Psoas muscle (tissue), 8 donors: Measurements from ENCODE around the gene LDLRAD4. TPM values are rescaled to one million over a fixed set of nuclear protein-coding genes. Genes with fewer than 3 reads are reported as not detected.

Source experiments
- ATAC-seq, 4 donors: fragments of 200-7000 bp; cut with Tn5 transposase; one replicate each; pipeline ENCODE4 v1.9.1; 2020; ENCODE audit warnings: moderate library complexity in 3 of 4, mild to moderate bottlenecking in 2 of 4
- DNase-seq, 2 donors: peaks; one replicate each; pipeline ENCODE4 v3.0.0-alpha.2; 2020
- H3K27ac ChIP-seq: fragments of 200-600 bp; one replicate; pipeline ENCODE4 v1.8.0; 2022
- H3K27me3 ChIP-seq, 3 donors: fragments of 200-600 bp in 1 of 3; one replicate each; pipeline versions ENCODE4 v1.6.1 to v1.8.0; 2013 to 2022; ENCODE audit warnings: low read length in 2 of 3, mild to moderate bottlenecking in 2 of 3, moderate library complexity in 1 of 3; ENCODE audit not compliant: insufficient read depth in 3 of 3
- H3K36me3 ChIP-seq, 2 donors: fragments of 200-600 bp in 1 of 2; one replicate each; pipeline versions ENCODE4 v1.6.1 to v1.8.0; 2013 to 2022; ENCODE audit warnings: low read depth in 1 of 2, mild to moderate bottlenecking in 1 of 2, moderate library complexity in 1 of 2; ENCODE audit not compliant: insufficient read depth in 1 of 2
- H3K4me1 ChIP-seq: fragments of 200-600 bp; one replicate; pipeline ENCODE4 v1.8.0; 2022
- H3K4me3 ChIP-seq: fragments of 200-600 bp; one replicate; pipeline ENCODE4 v1.8.0; 2022; ENCODE audit warnings: mild to moderate bottlenecking
- H3K9me3 ChIP-seq: fragments of 200-600 bp; one replicate; pipeline ENCODE4 v1.8.0; 2022
- WGBS, 3 donors: extraction: QIAGEN DNeasy Blood & Tissue Kit; methylation state at CpG; one replicate each; pipeline versions ENCODE4 v1.1.6 to v1.1.7; 2013; 5-methylcytosine and 5-hydroxymethylcytosine counted together
- intact Hi-C, 2 donors: fragments of 100-400 bp; cut with DNase I; formaldehyde crosslinking; loops; one replicate each; pipeline versions ENCODE4 v1.11.0 to v1.14.2; 2022
- polyA plus RNA-seq, 3 donors: library from polyadenylated mRNA; stranded (reverse); fragments of 200-250 nt; gene quantifications; one replicate each; pipeline ENCODE4 v1.2.3, GENCODE V29; 2013
- total RNA-seq, 4 donors: library from RNA; stranded (reverse); fragmentation: NEBNext Ultra II Directional in 2 of 4; extraction: Animal tissue kit (Norgen Biotek cat#: 25700) in 2 of 4; gene quantifications; one replicate each; pipeline versions ENCODE4 v1.2.1 to v1.2.4, GENCODE V29; 2021 to 2023
- TF ChIP-seq, protein P1 (sequence below): fragments of 200-600 bp; IDR thresholded peaks from one replicate; pipeline ENCODE4 v1.8.0; 2022; ENCODE audit warnings: antibody characterized with exemption
- donor health status: healthy with polysubstance abuse.
- donor health status: DM: no; HTN: no; CAD: no; lungs with moderate emphysema.
- donor health status: Bipolar disorder and iron deficiency.
- donor health status: healthy.
- donor health status: DM: yes; HTN: yes; CAD: no.
- donor health status: DM: no; HTN: no; CAD: no.
- donor health status: DM: no; HTN: no; CAD: no.
- donor health status: DM: yes; HTN: yes; CAD: no.

LDLRAD4 gene
- total and polyA plus RNA-seq, 7 donors: 1.8 to 13.9 (median 3.8) TPM

DNA sequence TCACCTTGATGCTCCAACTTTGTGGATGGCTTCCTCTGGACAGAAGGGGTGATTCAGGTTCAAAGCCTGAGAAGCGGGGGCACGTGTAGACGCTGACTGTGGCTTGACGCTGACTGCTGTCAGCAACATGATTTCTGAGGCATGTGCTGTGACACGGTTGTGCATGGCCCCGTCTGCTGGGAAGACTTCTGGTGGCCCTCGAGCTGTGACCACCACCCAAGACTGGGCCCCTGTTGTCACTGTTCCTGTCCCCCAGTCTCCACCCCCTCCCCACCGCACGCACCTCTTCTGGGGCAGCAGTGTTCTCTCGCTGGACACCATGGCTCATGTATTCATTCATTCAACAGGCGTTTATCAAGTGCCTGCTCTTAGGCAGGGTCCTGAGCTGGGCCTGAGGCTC, 262.8 kb downstream of the LDLRAD4 start:
- intact Hi-C loops: no loop called here
- WGBS, 3 donors: 83 to 86% (median 85%) methylated on average over 11 of the region's 11 CpGs

DNA sequence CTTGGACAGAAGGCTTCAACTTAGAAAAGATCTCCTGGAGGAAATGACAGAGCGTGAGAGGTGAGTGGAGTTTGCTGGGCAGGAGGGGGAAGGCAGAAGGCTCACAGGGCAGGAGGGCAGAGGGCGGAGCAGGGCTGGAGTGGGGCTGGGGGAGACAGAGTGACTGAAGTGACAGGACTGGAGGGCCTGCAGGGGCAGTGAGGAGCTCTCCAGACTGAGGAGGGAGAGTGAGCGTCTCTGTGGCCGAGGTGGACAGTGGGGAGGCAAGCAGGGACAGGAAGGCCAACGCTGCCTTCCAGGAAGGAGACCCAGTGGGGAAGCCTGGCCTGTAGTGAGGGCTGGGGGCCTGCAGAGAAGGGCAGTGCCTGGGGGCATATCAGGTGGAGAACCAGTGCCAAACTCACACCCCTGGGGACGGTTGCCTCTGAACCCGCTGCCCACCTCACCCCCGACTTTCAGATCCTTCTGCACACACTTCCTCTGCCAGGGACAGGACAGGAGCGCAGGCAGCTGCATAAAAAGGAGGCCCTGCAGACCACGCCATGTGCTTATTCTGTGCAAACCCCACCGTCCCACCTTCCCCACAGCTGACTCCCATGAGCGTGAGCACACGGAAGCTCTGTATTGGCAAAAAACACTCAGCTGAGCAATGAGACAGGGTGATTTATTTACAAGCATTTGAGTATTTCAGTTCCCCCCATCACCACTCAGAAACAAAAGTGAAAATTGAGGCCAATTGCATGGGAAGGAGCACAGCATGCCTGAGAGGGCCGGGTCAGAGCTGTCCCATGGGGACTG, 263.5 kb downstream of the LDLRAD4 start:
- Histone ChIP-seq H3K9me3 (no peaks in the 10 kb centered on the region), H3K4me3 (no peak overlapping the region), H3K36me3 (peaks cover 0 to 2% of the 10 kb centered on the region in 2 donors), H3K27me3 (no peaks in the 10 kb centered on the region), H3K27ac (no peak overlapping the region), H3K4me1 (no peaks in the 10 kb centered on the region)
- no peak for ATAC-seq
- 86 to 98% (median 91%) methylated on average over 14 of the region's 14 CpGs for WGBS, 3 donors
- no peak for DNase-seq
- TF ChIP-seq, protein P1, sequence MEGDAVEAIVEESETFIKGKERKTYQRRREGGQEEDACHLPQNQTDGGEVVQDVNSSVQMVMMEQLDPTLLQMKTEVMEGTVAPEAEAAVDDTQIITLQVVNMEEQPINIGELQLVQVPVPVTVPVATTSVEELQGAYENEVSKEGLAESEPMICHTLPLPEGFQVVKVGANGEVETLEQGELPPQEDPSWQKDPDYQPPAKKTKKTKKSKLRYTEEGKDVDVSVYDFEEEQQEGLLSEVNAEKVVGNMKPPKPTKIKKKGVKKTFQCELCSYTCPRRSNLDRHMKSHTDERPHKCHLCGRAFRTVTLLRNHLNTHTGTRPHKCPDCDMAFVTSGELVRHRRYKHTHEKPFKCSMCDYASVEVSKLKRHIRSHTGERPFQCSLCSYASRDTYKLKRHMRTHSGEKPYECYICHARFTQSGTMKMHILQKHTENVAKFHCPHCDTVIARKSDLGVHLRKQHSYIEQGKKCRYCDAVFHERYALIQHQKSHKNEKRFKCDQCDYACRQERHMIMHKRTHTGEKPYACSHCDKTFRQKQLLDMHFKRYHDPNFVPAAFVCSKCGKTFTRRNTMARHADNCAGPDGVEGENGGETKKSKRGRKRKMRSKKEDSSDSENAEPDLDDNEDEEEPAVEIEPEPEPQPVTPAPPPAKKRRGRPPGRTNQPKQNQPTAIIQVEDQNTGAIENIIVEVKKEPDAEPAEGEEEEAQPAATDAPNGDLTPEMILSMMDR: no peak
- intact Hi-C loops: no loop called here

More for the DNA sequence above, 262.8 kb downstream of the LDLRAD4 start:
- Histone ChIP-seq H3K36me3 (no peaks in the 10 kb centered on the region), H3K27me3 (no peaks in the 10 kb centered on the region), H3K4me1 (no peaks in the 10 kb centered on the region), H3K4me3 (no peak overlapping the region), H3K9me3 (no peaks in the 10 kb centered on the region), H3K27ac (no peak overlapping the region)
- TF ChIP-seq, protein P1: no peak
- no peak for ATAC-seq
- DNase-seq: no peak

DNA sequence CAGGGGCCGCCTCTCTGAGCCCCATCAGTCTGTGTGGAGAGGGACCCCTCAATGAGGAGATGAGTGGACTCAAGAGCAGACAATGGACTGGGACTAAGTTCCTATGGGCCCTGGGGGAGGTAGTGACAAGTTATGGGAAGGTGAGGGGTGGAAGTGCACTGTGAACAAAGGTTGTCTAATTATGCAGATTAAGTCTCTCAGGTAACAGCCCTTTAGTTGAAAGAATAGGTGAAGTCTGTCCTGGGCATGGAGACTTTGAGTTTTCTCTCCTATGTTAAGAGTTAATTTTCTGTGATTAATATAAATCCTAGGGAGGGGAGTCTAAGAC, 264.0 kb downstream of the LDLRAD4 start:
- Histone ChIP-seq H3K27ac (no peak overlapping the region), H3K4me3 (no peak overlapping the region), H3K4me1 (no peaks in the 10 kb centered on the region), H3K9me3 (no peaks in the 10 kb centered on the region), H3K27me3 (no peaks in the 10 kb centered on the region), H3K36me3 (peaks cover 0 to 4% of the 10 kb centered on the region in 2 donors)
- 79 to 100% (median 91%) methylated on average over 1 of the region's 1 CpG for WGBS, 3 donors
- ATAC-seq (no peak), DNase-seq (no peak)
- intact Hi-C loops: no loop called here
- TF ChIP-seq, protein P1: no peak

DNA sequence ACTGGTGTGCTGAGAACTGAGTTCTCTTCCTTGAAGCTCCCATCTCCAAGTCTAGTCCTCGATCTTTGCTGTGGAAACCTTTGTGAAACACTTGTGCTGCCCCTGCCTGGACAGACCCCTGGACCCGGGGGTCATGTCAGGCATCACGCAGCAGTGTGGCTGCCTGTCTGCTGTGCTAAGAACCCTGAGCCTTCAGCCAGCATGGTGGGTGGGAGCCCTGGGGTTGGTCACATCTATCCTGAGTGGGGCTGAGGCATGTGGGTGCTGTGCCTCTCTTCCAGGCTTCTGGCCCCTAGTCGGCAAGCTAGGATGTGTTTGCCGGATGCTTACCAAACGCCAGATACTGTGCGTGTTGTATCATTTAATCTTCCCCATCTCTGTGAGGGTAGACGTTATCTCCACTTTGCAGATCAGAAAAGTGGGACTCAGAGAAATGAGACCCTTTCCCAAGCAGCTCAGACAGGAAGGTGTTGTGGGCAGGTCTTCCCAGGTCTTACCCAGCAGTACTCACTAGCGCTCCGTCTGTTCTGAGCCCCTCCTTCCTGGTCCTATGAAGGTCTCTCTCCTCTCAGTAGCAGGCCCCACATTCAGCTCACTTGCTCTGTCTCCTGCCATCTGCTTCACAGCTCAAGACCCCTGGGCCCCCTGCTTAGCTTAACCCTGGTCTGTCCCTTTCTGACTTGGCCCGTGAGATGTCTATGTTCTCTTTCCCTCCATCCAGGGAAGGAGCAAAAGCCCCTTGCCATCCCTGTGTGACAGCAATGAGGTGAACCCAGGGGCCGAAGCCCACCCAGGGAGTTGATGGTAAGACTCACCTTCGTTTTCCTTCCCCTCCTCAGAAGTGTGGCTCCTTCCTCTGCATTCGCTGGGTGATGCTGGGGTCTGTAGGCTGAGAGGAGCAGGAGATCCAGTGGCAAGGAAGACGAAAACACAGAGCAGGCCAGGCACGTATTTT, 265.0 kb downstream of the LDLRAD4 start:
- Histone ChIP-seq H3K27me3 (no peaks in the 10 kb centered on the region), H3K36me3 (peaks cover 0 to 4% of the 10 kb centered on the region in 2 donors), H3K4me1 (no peaks in the 10 kb centered on the region), H3K27ac (no peak overlapping the region), H3K4me3 (no peak overlapping the region), H3K9me3 (no peaks in the 10 kb centered on the region)
- TF ChIP-seq, protein P1: no peak
- intact Hi-C loops: no loop called here
- DNase-seq (no peak), ATAC-seq (no peak)
- 87 to 94% (median 91%) methylated on average over 16 of the region's 16 CpGs for WGBS, 3 donors
